Measurements from ENCODE around the gene LOXL1. TPM values are rescaled to one million over a fixed set of nuclear protein-coding genes. Genes with fewer than 3 reads are reported as not detected.

Gene LOXL1
- total RNA-seq, 3 donors from 2014 or later = 0.65 to 1.2 (median 0.81) TPM

- ATAC-seq = no peak
- H3K4me1 Mint-ChIP-seq (ENCODE audit: low read depth) = no peaks in the 10 kb centered on the region
- H3K36me3 Mint-ChIP-seq (ENCODE audit: insufficient read depth) = no peaks in the 10 kb centered on the region
- H3K9me3 Mint-ChIP-seq = no peaks in the 10 kb centered on the region
- H3K27me3 Mint-ChIP-seq (ENCODE audit: low read depth) = peaks cover 10% of the 10 kb centered on the region
- no peak for DNase-seq
- no peak overlapping the region for H3K4me3 Mint-ChIP-seq
Observed at GRCh38 chr15:73891328-73892315, 34.6 kb upstream of the LOXL1 start.

- Mint-ChIP-seq H3K9me3 (no peaks in the 10 kb centered on the region), H3K4me3 (no peak overlapping the region)
Observed at GRCh38 chr15:73892446-73893226, 33.6 kb upstream of the LOXL1 start.

GRCh38 chr15:73894133-73894814 is 32.0 kb upstream of the LOXL1 start:
- no peak for DNase-seq
- Mint-ChIP-seq H3K9me3 (no peaks in the 10 kb centered on the region), H3K36me3 (ENCODE audit: insufficient read depth) (peaks cover under 1% of the 10 kb centered on the region), H3K27me3 (ENCODE audit: low read depth) (peaks cover 8% of the 10 kb centered on the region), H3K4me1 (ENCODE audit: low read depth) (no peaks in the 10 kb centered on the region), H3K4me3 (no peak overlapping the region)
- no peak for ATAC-seq

More at GRCh38 chr15:73892446-73893226, 33.6 kb upstream of the LOXL1 start:
- DNase-seq (no peak), ATAC-seq (no peak)
- H3K27me3 Mint-ChIP-seq (ENCODE audit: low read depth) = peaks cover 10% of the 10 kb centered on the region
- H3K36me3 Mint-ChIP-seq (ENCODE audit: insufficient read depth) = no peaks in the 10 kb centered on the region
- no peaks in the 10 kb centered on the region for H3K4me1 Mint-ChIP-seq (ENCODE audit: low read depth)

- ATAC-seq (peak; percentile 79 to 93), DNase-seq (peak; percentile 29)
- no peak overlapping the region for H3K4me3 Mint-ChIP-seq
- no peaks in the 10 kb centered on the region for H3K4me1 Mint-ChIP-seq (ENCODE audit: low read depth)
- H3K27me3 Mint-ChIP-seq (ENCODE audit: low read depth) = no peaks in the 10 kb centered on the region
- no peaks in the 10 kb centered on the region for H3K9me3 Mint-ChIP-seq
- H3K36me3 Mint-ChIP-seq (ENCODE audit: insufficient read depth) = peaks cover 1% of the 10 kb centered on the region
Observed at GRCh38 chr15:73897441-73898261, 28.6 kb upstream of the LOXL1 start.

- no peaks in the 10 kb centered on the region for H3K27me3 Mint-ChIP-seq (ENCODE audit: low read depth)
Observed at GRCh38 chr15:73899197-73900094, 26.8 kb upstream of the LOXL1 start.

GRCh38 chr15:73900095-73900712 is 26.1 kb upstream of the LOXL1 start:
- Mint-ChIP-seq H3K4me1 (ENCODE audit: low read depth) (no peaks in the 10 kb centered on the region), H3K36me3 (ENCODE audit: insufficient read depth) (peaks cover 3% of the 10 kb centered on the region)
- no peak for ATAC-seq

More at GRCh38 chr15:73899197-73900094, 26.8 kb upstream of the LOXL1 start:
- Mint-ChIP-seq H3K4me1 (ENCODE audit: low read depth) (no peaks in the 10 kb centered on the region), H3K9me3 (no peaks in the 10 kb centered on the region), H3K36me3 (ENCODE audit: insufficient read depth) (peaks cover 1% of the 10 kb centered on the region), H3K4me3 (no peak overlapping the region)
- DNase-seq (no peak), ATAC-seq (no peak)

GRCh38 chr15:73901126-73901810 is 25.0 kb upstream of the LOXL1 start:
- no peaks in the 10 kb centered on the region for H3K4me1 Mint-ChIP-seq (ENCODE audit: low read depth)
- no peaks in the 10 kb centered on the region for H3K27me3 Mint-ChIP-seq (ENCODE audit: low read depth)
- H3K4me3 Mint-ChIP-seq = no peak overlapping the region
- ATAC-seq (no peak), DNase-seq (no peak)
- H3K36me3 Mint-ChIP-seq (ENCODE audit: insufficient read depth) = peaks cover 3% of the 10 kb centered on the region
- no peaks in the 10 kb centered on the region for H3K9me3 Mint-ChIP-seq

More at GRCh38 chr15:73900095-73900712, 26.1 kb upstream of the LOXL1 start:
- Mint-ChIP-seq H3K27me3 (ENCODE audit: low read depth) (no peaks in the 10 kb centered on the region), H3K4me3 (no peak overlapping the region), H3K9me3 (no peaks in the 10 kb centered on the region)
- DNase-seq = no peak

GRCh38 chr15:73902121-73903020 is 23.9 kb upstream of the LOXL1 start:
- peaks cover 3% of the 10 kb centered on the region for H3K36me3 Mint-ChIP-seq (ENCODE audit: insufficient read depth)
- ATAC-seq = no peak
- H3K27me3 Mint-ChIP-seq (ENCODE audit: low read depth) = no peaks in the 10 kb centered on the region
- no peak for DNase-seq
- H3K4me1 Mint-ChIP-seq (ENCODE audit: low read depth) = no peaks in the 10 kb centered on the region
- H3K9me3 Mint-ChIP-seq = no peaks in the 10 kb centered on the region
- no peak overlapping the region for H3K4me3 Mint-ChIP-seq

- Mint-ChIP-seq H3K27me3 (ENCODE audit: low read depth) (no peaks in the 10 kb centered on the region), H3K36me3 (ENCODE audit: insufficient read depth) (peaks cover 3% of the 10 kb centered on the region), H3K4me1 (ENCODE audit: low read depth) (no peaks in the 10 kb centered on the region), H3K9me3 (no peaks in the 10 kb centered on the region), H3K4me3 (no peak overlapping the region)
- ATAC-seq = no peak
- DNase-seq = no peak
Observed at GRCh38 chr15:73904026-73904815, 22.0 kb upstream of the LOXL1 start.

- no peak for DNase-seq
- no peaks in the 10 kb centered on the region for H3K9me3 Mint-ChIP-seq
- ATAC-seq = no peak
- peaks cover 1% of the 10 kb centered on the region for H3K36me3 Mint-ChIP-seq (ENCODE audit: insufficient read depth)
- H3K4me1 Mint-ChIP-seq (ENCODE audit: low read depth) = no peaks in the 10 kb centered on the region
- no peaks in the 10 kb centered on the region for H3K27me3 Mint-ChIP-seq (ENCODE audit: low read depth)
- H3K4me3 Mint-ChIP-seq = no peak overlapping the region
Observed at GRCh38 chr15:73905225-73905827, 20.9 kb upstream of the LOXL1 start.

Measured in activated T-cell treated with anti-CD3 and anti-CD28 coated beads, Interleukin-2, amount 50 U/mL, for 4 hours (primary cell).